WTC11 (cell line): ENCODE data around the gene TPRX1. TPM values are rescaled to one million over a fixed set of nuclear protein-coding genes. Genes with fewer than 3 reads are reported as not detected.

Experiments used
- ATAC-seq: fragments of 200-7000 bp; cut with Tn5 transposase; 2 replicates; pipeline ENCODE4 v1.10.0; 2021; ENCODE audit warnings: mild to moderate bottlenecking, moderate library complexity
- CTCF ChIA-PET: fragments of 300-600 bp; sonication (Branson Sonifier 250); formaldehyde crosslinking; loops from one replicate; lab custom pipeline; 2021; ENCODE audit warnings: antibody characterized with exemption; lab: Charles Lee
- POLR2A ChIA-PET: fragments of 350-600 bp; sonication (Branson Sonifier 250); formaldehyde crosslinking; loops from one replicate; lab custom pipeline; 2021; ENCODE audit warnings: antibody characterized with exemption; lab: Charles Lee
- DNase-seq: peaks from one replicate; pipeline ENCODE4 v3.0.0; 2021; ENCODE audit warnings: low spot score
- H3K27ac Mint-ChIP-seq: 2 replicates; pipeline ENCODE4 v1.8.0; 2021; ENCODE audit warnings: mixed read lengths
- H3K27me3 Mint-ChIP-seq: 2 replicates; pipeline ENCODE4 v1.8.0; 2021; ENCODE audit warnings: low read depth, mild to moderate bottlenecking, moderate library complexity, mixed read lengths
- H3K36me3 Mint-ChIP-seq: 2 replicates; pipeline ENCODE4 v1.8.0; 2021; ENCODE audit warnings: mixed read lengths
- H3K4me1 Mint-ChIP-seq: 2 replicates; pipeline ENCODE4 v1.8.0; 2022; ENCODE audit warnings: mixed read lengths
- H3K4me3 Mint-ChIP-seq: 2 replicates; pipeline ENCODE4 v1.8.0; 2021; ENCODE audit warnings: mild to moderate bottlenecking, moderate library complexity, mixed read lengths
- H3K9me3 Mint-ChIP-seq: 2 replicates; pipeline ENCODE4 v1.8.0; 2021; ENCODE audit warnings: mixed read lengths
- ATF3 ChIP-seq: sonication (generic); formaldehyde crosslinking; conservative IDR thresholded peaks from 2 replicates; pipeline ENCODE4 v1.8.1; 2022; ENCODE audit warnings: mild to moderate bottlenecking, missing genetic modification reagents
- CBFB ChIP-seq: sonication (generic); formaldehyde crosslinking; IDR thresholded peaks from 2 replicates; pipeline ENCODE4 v1.8.1; 2022; ENCODE audit warnings: mild to moderate bottlenecking, low read depth, missing genetic modification reagents
- CREM ChIP-seq: sonication (generic); formaldehyde crosslinking; IDR thresholded peaks from 2 replicates; pipeline ENCODE4 v1.8.1; 2022; ENCODE audit warnings: mild to moderate bottlenecking, missing genetic modification reagents, moderate library complexity
- EMX1 ChIP-seq: fragments of 250-450 bp; sonication (Bioruptor Pico); IDR thresholded peaks from 2 replicates; pipeline ENCODE4 v1.8.0; 2021; ENCODE audit warnings: mild to moderate bottlenecking
- ESRRA ChIP-seq: sonication (generic); formaldehyde crosslinking; IDR thresholded peaks from 2 replicates; pipeline ENCODE4 v1.8.1; 2022; ENCODE audit warnings: mild to moderate bottlenecking, missing genetic modification reagents, borderline replicate concordance
- GABPB1 ChIP-seq: sonication (generic); formaldehyde crosslinking; IDR thresholded peaks from 2 replicates; pipeline ENCODE4 v1.8.1; 2023; ENCODE audit warnings: mild to moderate bottlenecking, missing genetic modification reagents
- GTF2I ChIP-seq: fragments of 250-450 bp; sonication (Bioruptor Pico); conservative IDR thresholded peaks from 2 replicates; pipeline ENCODE4 v1.4.0; 2021; ENCODE audit warnings: mild to moderate bottlenecking
- HMGA2 ChIP-seq: fragments of 250-450 bp; sonication (Bioruptor Pico); IDR thresholded peaks from 2 replicates; pipeline ENCODE4 v1.4.0; 2021; ENCODE audit warnings: mild to moderate bottlenecking, moderate library complexity
- NFATC4 ChIP-seq: fragments of 250-450 bp; sonication (Bioruptor Pico); IDR thresholded peaks from 2 replicates; pipeline ENCODE4 v1.9.0; 2021; ENCODE audit warnings: mild to moderate bottlenecking
- NR3C1 ChIP-seq: sonication (generic); formaldehyde crosslinking; conservative IDR thresholded peaks from 2 replicates; pipeline ENCODE4 v1.8.1; 2023; ENCODE audit warnings: low read depth, mild to moderate bottlenecking, missing genetic modification reagents
- OVOL2 ChIP-seq: fragments of 250-450 bp; sonication (Bioruptor Pico); IDR thresholded peaks from 2 replicates; pipeline ENCODE4 v1.9.0; 2021; ENCODE audit warnings: mild to moderate bottlenecking, borderline replicate concordance
- PRDM15 ChIP-seq: sonication (generic); formaldehyde crosslinking; IDR thresholded peaks from 2 replicates; pipeline ENCODE4 v1.8.0; 2022; ENCODE audit warnings: missing genetic modification reagents
- PREB ChIP-seq: sonication (generic); formaldehyde crosslinking; IDR thresholded peaks from 2 replicates; pipeline ENCODE4 v1.8.1; 2022; ENCODE audit warnings: mild to moderate bottlenecking, missing genetic modification reagents, moderate library complexity, borderline replicate concordance
- STAT6 ChIP-seq: sonication (generic); formaldehyde crosslinking; conservative IDR thresholded peaks from 2 replicates; pipeline ENCODE4 v1.8.1; 2023; ENCODE audit warnings: mild to moderate bottlenecking, low read depth, missing genetic modification reagents, moderate library complexity
- TEAD4 ChIP-seq: sonication (generic); formaldehyde crosslinking; IDR thresholded peaks from 2 replicates; pipeline ENCODE4 v1.8.0; 2022; ENCODE audit warnings: mild to moderate bottlenecking, missing genetic modification reagents
- ZBTB21 ChIP-seq: sonication (generic); formaldehyde crosslinking; IDR thresholded peaks from 2 replicates; pipeline ENCODE4 v1.8.1; 2023; ENCODE audit warnings: mild to moderate bottlenecking, missing genetic modification reagents, borderline replicate concordance
- ZBTB43 ChIP-seq: sonication (generic); formaldehyde crosslinking; IDR thresholded peaks from 2 replicates; pipeline ENCODE4 v1.8.1; 2023; ENCODE audit warnings: mild to moderate bottlenecking, missing genetic modification reagents
- ZNF219 ChIP-seq: sonication (generic); formaldehyde crosslinking; IDR thresholded peaks from 2 replicates; pipeline ENCODE4 v1.8.0; 2023; ENCODE audit warnings: missing genetic modification reagents, mild to moderate bottlenecking, borderline replicate concordance
- ZNF232 ChIP-seq: sonication (generic); formaldehyde crosslinking; IDR thresholded peaks from 2 replicates; pipeline ENCODE4 v1.8.0; 2022; ENCODE audit warnings: mild to moderate bottlenecking, missing genetic modification reagents
- ZNF423 ChIP-seq: fragments of 250-450 bp; sonication (Bioruptor Pico); IDR thresholded peaks from 2 replicates; pipeline ENCODE4 v2.1.2; 2022; ENCODE audit warnings: mild to moderate bottlenecking, moderate library complexity
- ZNF512 ChIP-seq: sonication (generic); formaldehyde crosslinking; IDR thresholded peaks from 2 replicates; pipeline ENCODE4 v1.8.1; 2022; ENCODE audit warnings: missing genetic modification reagents, borderline replicate concordance
- ZNF532 ChIP-seq: fragments of 250-450 bp; sonication (Bioruptor Pico); IDR thresholded peaks from 2 replicates; pipeline ENCODE4 v1.9.0; 2021; ENCODE audit warnings: mild to moderate bottlenecking, borderline replicate concordance
- total RNA-seq: library from RNA; stranded (reverse); gene quantifications from 3 replicates; pipeline ENCODE4 v1.2.3, GENCODE V29; 2021

Gene TPRX1
- total RNA-seq, 1 experiment from 2014 or later: not detected

- TF ChIP-seq ZNF532 (CRISPR knock-in tag): no peak
- TF ChIP-seq STAT6 (CRISPR knock-in tag): no peak
- no peak for TF ChIP-seq PREB (CRISPR knock-in tag)
- no peak for TF ChIP-seq HMGA2 (CRISPR knock-in tag)
- no peak for TF ChIP-seq TEAD4 (CRISPR knock-in tag)
- no peak for TF ChIP-seq ZNF423
- no peak for TF ChIP-seq ZNF219 (CRISPR knock-in tag)
- TF ChIP-seq ESRRA: no peak
- no peak for TF ChIP-seq ZBTB43 (CRISPR knock-in tag)
- TF ChIP-seq GTF2I (CRISPR knock-in tag): no peak
- no peak for TF ChIP-seq NFATC4 (CRISPR knock-in tag)
- TF ChIP-seq ZNF512 (CRISPR knock-in tag): no peak
- no peak for TF ChIP-seq GABPB1
- no peak for TF ChIP-seq CREM
- no peak for TF ChIP-seq NR3C1 (CRISPR knock-in tag)
These were observed 47.8 kb downstream of the TPRX1 start (continued) for GRCh38 chr19:47756627-47756929.

- H3K9me3 Mint-ChIP-seq: peaks cover 4% of the 10 kb centered on the region
- H3K27me3 Mint-ChIP-seq: no peaks in the 10 kb centered on the region
- POLR2A ChIA-PET: no interaction called here
- H3K27ac Mint-ChIP-seq: no peak overlapping the region
- DNase-seq: no peak
- CTCF ChIA-PET: interaction anchor here (1.1 to 4.8 kb wide), 3 partner anchors 10 to 43 kb away, joined by 3 to 26 read pairs (median 9); no protein-coding TSS in a partner anchor
- H3K36me3 Mint-ChIP-seq: peaks cover 66% of the 10 kb centered on the region
- H3K4me1 Mint-ChIP-seq: no peaks in the 10 kb centered on the region
- ATAC-seq: no peak
- no peak overlapping the region for H3K4me3 Mint-ChIP-seq
- no peak for TF ChIP-seq CBFB (CRISPR knock-in tag)
- no peak for TF ChIP-seq ZNF232 (CRISPR knock-in tag)
- no peak for TF ChIP-seq EMX1 (CRISPR knock-in tag)
- TF ChIP-seq OVOL2: no peak
- TF ChIP-seq ZBTB21: no peak
- no peak for TF ChIP-seq ATF3 (CRISPR knock-in tag)
- TF ChIP-seq PRDM15 (CRISPR knock-in tag): no peak
- TF ChIP-seq ZNF219 (CRISPR knock-in tag): no peak
These were observed 48.4 kb downstream of the TPRX1 start for GRCh38 chr19:47755762-47756626.
